Measurements from ENCODE around the gene DUSP7. TPM values are rescaled to one million over a fixed set of nuclear protein-coding genes. Genes with fewer than 3 reads are reported as not detected.

Gene DUSP7
- total RNA-seq, 1 donor from 2014 or later = 25.9 TPM

DNA sequence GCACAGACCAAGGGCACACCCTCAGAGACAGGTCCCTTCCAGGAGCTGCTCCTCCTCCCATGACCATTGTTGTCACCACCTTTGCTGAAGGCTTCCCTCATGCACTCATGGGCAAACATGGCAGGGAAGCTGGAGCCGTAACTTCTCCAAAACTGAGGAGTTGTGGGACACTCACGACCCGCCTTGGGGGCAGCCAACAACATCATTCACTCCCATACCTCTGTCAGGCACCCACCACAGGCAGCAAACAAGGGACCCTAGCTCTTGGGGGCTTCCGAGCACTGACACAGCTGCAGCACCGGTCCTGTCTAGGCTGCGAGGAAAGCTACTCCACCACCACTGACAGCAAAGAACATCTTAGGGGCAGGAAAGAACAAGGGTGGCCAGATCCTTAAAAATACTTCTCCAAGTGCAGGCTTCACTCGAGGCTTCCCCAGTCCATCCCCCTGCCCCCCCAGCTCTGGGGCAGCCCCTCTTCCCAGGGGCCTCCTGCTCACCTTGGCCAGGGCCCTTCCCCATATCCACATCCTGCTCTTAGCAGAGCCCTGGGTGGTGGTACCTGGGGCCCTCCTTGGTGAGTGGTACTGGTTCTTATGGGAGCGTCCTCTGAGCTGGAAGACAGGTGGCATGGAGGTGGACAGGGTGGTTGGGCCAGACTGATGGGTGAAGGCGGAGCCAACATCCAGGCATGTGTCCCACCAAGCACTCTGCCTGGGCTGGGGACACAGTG, 28.0 kb upstream of the DUSP7 start:
- TF ChIP-seq, protein P1, sequence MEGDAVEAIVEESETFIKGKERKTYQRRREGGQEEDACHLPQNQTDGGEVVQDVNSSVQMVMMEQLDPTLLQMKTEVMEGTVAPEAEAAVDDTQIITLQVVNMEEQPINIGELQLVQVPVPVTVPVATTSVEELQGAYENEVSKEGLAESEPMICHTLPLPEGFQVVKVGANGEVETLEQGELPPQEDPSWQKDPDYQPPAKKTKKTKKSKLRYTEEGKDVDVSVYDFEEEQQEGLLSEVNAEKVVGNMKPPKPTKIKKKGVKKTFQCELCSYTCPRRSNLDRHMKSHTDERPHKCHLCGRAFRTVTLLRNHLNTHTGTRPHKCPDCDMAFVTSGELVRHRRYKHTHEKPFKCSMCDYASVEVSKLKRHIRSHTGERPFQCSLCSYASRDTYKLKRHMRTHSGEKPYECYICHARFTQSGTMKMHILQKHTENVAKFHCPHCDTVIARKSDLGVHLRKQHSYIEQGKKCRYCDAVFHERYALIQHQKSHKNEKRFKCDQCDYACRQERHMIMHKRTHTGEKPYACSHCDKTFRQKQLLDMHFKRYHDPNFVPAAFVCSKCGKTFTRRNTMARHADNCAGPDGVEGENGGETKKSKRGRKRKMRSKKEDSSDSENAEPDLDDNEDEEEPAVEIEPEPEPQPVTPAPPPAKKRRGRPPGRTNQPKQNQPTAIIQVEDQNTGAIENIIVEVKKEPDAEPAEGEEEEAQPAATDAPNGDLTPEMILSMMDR (conservative IDR thresholded peaks at IDR 0.05) = no peak
- Mint-ChIP-seq H3K27me3 (no peaks in the 10 kb centered on the region), H3K9me3 (no peaks in the 10 kb centered on the region), H3K36me3 (no peaks in the 10 kb centered on the region), H3K27ac (no peak overlapping the region), H3K4me1 (ENCODE audit: unreplicated experiment) (peaks cover 41% of the 10 kb centered on the region), H3K4me3 (no peak overlapping the region)
- DNase-seq (ENCODE audit: extremely low spot score, unreplicated experiment) = no peak

- Mint-ChIP-seq H3K9me3 (no peaks in the 10 kb centered on the region), H3K27me3 (no peaks in the 10 kb centered on the region), H3K4me1 (ENCODE audit: unreplicated experiment) (peaks cover 34% of the 10 kb centered on the region), H3K4me3 (no peak overlapping the region), H3K36me3 (no peaks in the 10 kb centered on the region), H3K27ac (no peak overlapping the region)
- DNase-seq (ENCODE audit: extremely low spot score, unreplicated experiment) = no peak
- TF ChIP-seq, protein P1 (conservative IDR thresholded peaks at IDR 0.05) = no peak
These were observed 27.3 kb upstream of the DUSP7 start for GRCh38 chr3:52083556-52084087.

- TF ChIP-seq, protein P1 (conservative IDR thresholded peaks at IDR 0.05) = no peak
- H3K4me1 Mint-ChIP-seq (ENCODE audit: unreplicated experiment) = peaks cover 34% of the 10 kb centered on the region
- no peaks in the 10 kb centered on the region for H3K9me3 Mint-ChIP-seq
- no peak overlapping the region for H3K27ac Mint-ChIP-seq
- H3K27me3 Mint-ChIP-seq = no peaks in the 10 kb centered on the region
- DNase-seq (ENCODE audit: extremely low spot score, unreplicated experiment) = no peak
- no peak overlapping the region for H3K4me3 Mint-ChIP-seq
- no peaks in the 10 kb centered on the region for H3K36me3 Mint-ChIP-seq
These were observed 26.6 kb upstream of the DUSP7 start for GRCh38 chr3:52082951-52083350.

DNA sequence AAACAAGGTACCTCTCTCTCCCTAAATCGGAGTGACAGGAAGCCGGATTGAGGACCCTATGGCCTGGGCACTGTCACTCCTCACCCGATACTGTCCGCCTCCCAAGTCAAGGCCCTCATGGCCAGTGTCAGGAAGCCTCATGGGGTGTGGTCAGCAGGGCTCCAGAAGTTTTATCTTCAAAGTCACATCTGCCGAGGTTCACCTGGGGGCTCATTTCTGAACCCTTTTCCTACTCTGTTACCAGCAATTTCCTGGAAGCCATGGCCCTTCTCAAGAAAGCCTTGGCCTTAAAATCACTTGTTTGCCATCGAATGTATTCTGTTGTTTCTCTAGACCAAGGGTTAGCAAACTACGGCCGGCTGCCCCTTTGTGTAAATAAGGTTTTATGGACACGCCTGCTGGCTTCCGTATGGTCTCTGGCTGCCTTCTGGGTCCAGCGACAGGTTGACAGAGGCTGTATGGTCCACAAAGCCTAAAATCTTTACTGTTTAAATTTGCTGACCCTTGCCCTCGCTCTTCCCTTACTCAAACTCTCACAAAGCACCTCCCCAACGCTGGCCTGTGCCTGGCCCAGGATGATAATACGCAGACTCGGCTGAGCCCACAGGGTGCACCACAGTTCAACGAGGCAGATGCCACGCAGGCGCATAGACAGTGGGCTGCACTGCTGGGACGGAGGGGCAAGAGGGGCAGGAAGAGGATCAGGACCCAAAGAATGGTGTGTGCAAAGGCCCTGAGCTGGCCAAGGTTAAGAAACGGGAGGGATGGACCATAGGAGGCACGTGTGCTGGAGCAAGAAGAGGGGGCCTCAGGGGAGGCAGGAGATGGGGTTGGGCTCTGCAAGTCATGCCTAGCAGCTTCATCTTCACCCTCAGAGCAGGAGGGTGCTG, 24.7 kb upstream of the DUSP7 start:
- Mint-ChIP-seq H3K4me3 (no peak overlapping the region), H3K9me3 (no peaks in the 10 kb centered on the region), H3K36me3 (no peaks in the 10 kb centered on the region), H3K4me1 (ENCODE audit: unreplicated experiment) (peaks cover 26% of the 10 kb centered on the region), H3K27ac (peak overlapping the region; percentile 23), H3K27me3 (no peaks in the 10 kb centered on the region)
- TF ChIP-seq, protein P1 (conservative IDR thresholded peaks at IDR 0.05) = no peak
- no peak for DNase-seq (ENCODE audit: extremely low spot score, unreplicated experiment)

DNA sequence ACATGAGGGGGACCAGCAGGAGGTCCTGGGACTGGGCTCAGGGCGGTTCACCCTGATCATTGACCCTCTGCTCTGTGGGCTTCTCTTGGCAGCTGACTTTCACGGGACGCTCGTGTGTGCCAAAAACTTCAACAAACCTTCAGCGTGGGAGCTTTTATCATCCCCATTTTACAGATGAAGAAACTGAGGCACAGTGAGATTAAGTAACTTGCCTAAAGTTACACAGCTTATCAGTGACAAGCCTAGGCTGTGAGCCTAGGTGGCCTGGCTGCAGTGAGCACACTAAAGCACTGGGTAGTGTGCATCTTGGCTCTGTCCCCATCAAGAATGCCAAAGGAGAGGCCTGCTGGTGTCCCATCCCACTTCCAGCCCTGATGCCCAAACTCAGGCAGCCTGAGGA, 23.6 kb upstream of the DUSP7 start:
- Mint-ChIP-seq H3K36me3 (no peaks in the 10 kb centered on the region), H3K4me1 (ENCODE audit: unreplicated experiment) (peaks cover 27% of the 10 kb centered on the region), H3K27me3 (no peaks in the 10 kb centered on the region), H3K27ac (no peak overlapping the region), H3K4me3 (no peak overlapping the region), H3K9me3 (no peaks in the 10 kb centered on the region)
- no peak for DNase-seq (ENCODE audit: extremely low spot score, unreplicated experiment)
- TF ChIP-seq, protein P1 (conservative IDR thresholded peaks at IDR 0.05) = no peak
